ENCODE measurements around the gene DBN1. TPM values are rescaled to one million over a fixed set of nuclear protein-coding genes. Genes with fewer than 3 reads are reported as not detected.

DBN1 gene
- total RNA-seq, 1 donor from 2014 or later = 274 TPM

- Mint-ChIP-seq H3K27ac (ENCODE audit: unreplicated experiment) (peak overlapping the region; percentile 79), H3K4me1 (ENCODE audit: low read depth) (peaks cover 63% of the 10 kb centered on the region), H3K27me3 (ENCODE audit: low read depth) (no peaks in the 10 kb centered on the region), H3K36me3 (ENCODE audit: low read depth) (peaks cover 19% of the 10 kb centered on the region), H3K9me3 (ENCODE audit: low read depth) (peaks cover under 1% of the 10 kb centered on the region), H3K4me3 (ENCODE audit: unreplicated experiment) (peak overlapping the region; percentile 77)
- no peak for TF ChIP-seq CTCF (IDR thresholded peaks at IDR 0.05)
- DNase-seq (ENCODE audit: low spot score) = no peak
Observed at GRCh38 chr5:177470759-177471536, 2.5 kb downstream of the DBN1 start.

DNA sequence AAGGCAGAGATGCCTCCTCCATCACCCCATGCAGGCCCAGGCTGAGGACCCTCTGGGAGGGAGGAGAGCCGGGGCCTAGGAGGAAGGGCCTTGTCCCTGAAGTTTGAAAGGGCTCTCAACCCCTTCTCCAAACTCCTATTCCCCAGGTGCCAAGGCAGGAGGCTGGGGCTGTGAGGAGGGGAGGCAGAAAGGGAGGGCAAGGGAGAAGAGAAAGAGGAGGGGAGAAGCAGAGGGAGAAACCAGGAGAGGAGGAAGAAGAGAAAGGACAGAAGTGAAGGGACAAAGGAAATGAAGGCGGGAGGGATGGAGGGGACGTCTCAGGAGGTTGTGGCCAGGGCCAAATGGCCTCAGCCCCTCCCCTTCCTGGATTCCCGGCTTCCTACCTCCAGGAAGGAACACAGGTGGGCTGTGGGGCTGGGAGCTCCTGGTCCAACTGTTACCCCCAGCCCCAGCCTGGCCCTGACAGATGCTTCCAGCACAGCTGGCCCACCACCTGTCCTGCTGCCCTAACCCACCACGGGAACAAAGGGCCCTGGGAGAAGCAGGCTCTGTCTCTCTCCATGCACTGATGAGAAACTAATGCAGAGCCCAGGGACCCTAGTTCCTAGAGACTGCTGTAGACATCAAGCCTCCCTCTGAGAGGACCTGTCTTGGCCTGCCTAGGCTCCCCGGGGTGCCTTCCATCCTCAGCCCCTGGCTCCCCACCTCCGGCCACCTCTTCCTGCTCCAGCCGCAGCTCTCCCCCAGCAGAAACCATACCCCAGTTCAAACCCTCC is 3.5 kb downstream of the DBN1 start:
- no peak for DNase-seq (ENCODE audit: low spot score)
- peak overlapping the region; percentile 52 for H3K4me3 Mint-ChIP-seq (ENCODE audit: unreplicated experiment)
- no peak for TF ChIP-seq CTCF (IDR thresholded peaks at IDR 0.05)
- peaks cover 29% of the 10 kb centered on the region for H3K36me3 Mint-ChIP-seq (ENCODE audit: low read depth)
- peaks cover 5% of the 10 kb centered on the region for H3K9me3 Mint-ChIP-seq (ENCODE audit: low read depth)
- no peaks in the 10 kb centered on the region for H3K27me3 Mint-ChIP-seq (ENCODE audit: low read depth)
- peaks cover 53% of the 10 kb centered on the region for H3K4me1 Mint-ChIP-seq (ENCODE audit: low read depth)
- peak overlapping the region; percentile 85 for H3K27ac Mint-ChIP-seq (ENCODE audit: unreplicated experiment)

DNA sequence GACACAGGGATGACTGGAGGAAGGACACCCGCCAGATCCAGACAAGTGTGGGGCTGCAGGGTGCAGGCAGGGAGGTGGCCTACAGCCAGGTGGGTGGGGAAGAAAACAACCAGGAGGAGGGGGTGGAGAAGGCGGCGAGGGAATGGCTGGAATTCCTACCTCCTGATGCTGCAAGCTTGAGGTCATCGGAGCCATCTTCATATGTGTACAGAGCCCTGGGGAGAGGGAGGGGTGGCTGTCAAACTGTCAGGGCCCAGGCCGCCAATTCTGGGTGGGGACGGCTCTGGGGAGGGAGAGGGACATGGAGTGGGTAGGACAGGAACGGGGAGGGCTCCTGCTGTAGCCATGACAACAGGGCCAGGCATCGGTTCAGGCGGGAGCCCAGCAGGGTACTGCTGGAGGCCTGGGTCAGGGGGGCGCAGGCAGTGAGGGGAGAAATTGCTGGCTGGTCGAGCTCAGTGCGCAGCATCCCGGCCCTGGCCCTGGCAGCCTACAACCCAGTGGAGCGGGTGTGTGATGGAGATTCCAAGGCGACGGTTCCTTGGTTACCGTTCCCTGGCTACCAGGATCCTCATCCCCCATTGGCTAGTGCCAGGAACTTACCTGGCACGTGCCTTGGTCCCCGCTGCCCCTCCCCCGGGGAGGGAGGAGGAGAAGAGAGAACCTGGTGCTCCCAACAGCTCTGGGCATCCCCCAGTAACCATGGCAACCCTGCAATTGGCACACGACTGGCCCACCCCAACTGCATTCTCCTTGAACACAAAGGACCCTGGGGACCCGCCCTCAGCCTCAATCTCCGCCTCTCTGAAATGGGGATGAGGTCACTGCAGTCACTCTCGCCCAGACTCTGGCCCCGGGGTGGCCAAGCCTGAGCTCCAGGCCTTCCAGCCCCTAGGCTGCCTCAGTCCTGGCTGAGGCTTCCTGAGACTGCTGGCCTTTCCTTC is 4.5 kb downstream of the DBN1 start:
- peaks cover 44% of the 10 kb centered on the region for H3K4me1 Mint-ChIP-seq (ENCODE audit: low read depth)
- H3K9me3 Mint-ChIP-seq (ENCODE audit: low read depth) = peaks cover 5% of the 10 kb centered on the region
- peak overlapping the region; percentile 91 for H3K27ac Mint-ChIP-seq (ENCODE audit: unreplicated experiment)
- DNase-seq (ENCODE audit: low spot score) = no peak
- peak overlapping the region; percentile 43 for H3K4me3 Mint-ChIP-seq (ENCODE audit: unreplicated experiment)
- no peaks in the 10 kb centered on the region for H3K27me3 Mint-ChIP-seq (ENCODE audit: low read depth)
- peaks cover 30% of the 10 kb centered on the region for H3K36me3 Mint-ChIP-seq (ENCODE audit: low read depth)
- no peak for TF ChIP-seq CTCF (IDR thresholded peaks at IDR 0.05)

- Mint-ChIP-seq H3K36me3 (ENCODE audit: low read depth) (peaks cover 34% of the 10 kb centered on the region), H3K9me3 (ENCODE audit: low read depth) (peaks cover 5% of the 10 kb centered on the region), H3K4me3 (ENCODE audit: unreplicated experiment) (peak overlapping the region; percentile 43), H3K4me1 (ENCODE audit: low read depth) (peaks cover 42% of the 10 kb centered on the region), H3K27me3 (ENCODE audit: low read depth) (no peaks in the 10 kb centered on the region), H3K27ac (ENCODE audit: unreplicated experiment) (peak overlapping the region; percentile 91)
- no peak for TF ChIP-seq CTCF (IDR thresholded peaks at IDR 0.05)
- DNase-seq (ENCODE audit: low spot score) = no peak
Observed at GRCh38 chr5:177468329-177468684, 5.1 kb downstream of the DBN1 start.

DNA sequence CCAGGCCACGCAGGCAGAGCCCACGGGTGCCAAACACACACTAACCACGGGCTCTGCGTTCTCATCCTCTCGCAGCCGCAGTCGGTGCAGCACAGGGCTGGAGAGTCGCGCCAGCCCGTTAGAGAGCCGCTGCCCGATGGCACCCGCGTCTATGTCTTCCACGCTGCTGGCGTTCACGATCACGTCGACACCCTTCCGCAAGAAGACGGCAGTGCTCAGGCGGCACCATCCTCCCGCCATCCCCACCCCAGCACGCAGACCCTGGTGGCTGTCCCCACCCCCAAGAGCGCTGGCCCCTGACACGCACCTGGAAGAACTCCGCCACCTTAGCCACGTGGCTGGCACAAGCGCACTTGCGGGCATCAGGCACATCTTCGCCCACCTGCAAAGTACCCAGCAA is 6.0 kb downstream of the DBN1 start:
- Mint-ChIP-seq H3K4me1 (ENCODE audit: low read depth) (peaks cover 42% of the 10 kb centered on the region), H3K9me3 (ENCODE audit: low read depth) (peaks cover 5% of the 10 kb centered on the region), H3K27ac (ENCODE audit: unreplicated experiment) (no peak overlapping the region), H3K27me3 (ENCODE audit: low read depth) (no peaks in the 10 kb centered on the region), H3K36me3 (ENCODE audit: low read depth) (peaks cover 37% of the 10 kb centered on the region), H3K4me3 (ENCODE audit: unreplicated experiment) (no peak overlapping the region)
- no peak for DNase-seq (ENCODE audit: low spot score)
- no peak for TF ChIP-seq CTCF (IDR thresholded peaks at IDR 0.05)

All from chondrocyte (in vitro differentiated cells).